Activated CD4-positive, CD25-positive, alpha-beta regulatory T cell treated with anti-CD3 and anti-CD28 coated beads, Interleukin-2, amount 50 U/mL, for 24 hours (primary cell): ENCODE results near the gene KCNQ4.

ENCODE experiments used
- ATAC-seq, 2 donors: fragments of 150-1000 bp; cut with Tn5 transposase; one replicate each; pipeline ENCODE4 v1.10.0; 2021; ENCODE audit warnings: mild to moderate bottlenecking in 1 of 2, moderate library complexity in 1 of 2

KCNQ4 gene

DNA sequence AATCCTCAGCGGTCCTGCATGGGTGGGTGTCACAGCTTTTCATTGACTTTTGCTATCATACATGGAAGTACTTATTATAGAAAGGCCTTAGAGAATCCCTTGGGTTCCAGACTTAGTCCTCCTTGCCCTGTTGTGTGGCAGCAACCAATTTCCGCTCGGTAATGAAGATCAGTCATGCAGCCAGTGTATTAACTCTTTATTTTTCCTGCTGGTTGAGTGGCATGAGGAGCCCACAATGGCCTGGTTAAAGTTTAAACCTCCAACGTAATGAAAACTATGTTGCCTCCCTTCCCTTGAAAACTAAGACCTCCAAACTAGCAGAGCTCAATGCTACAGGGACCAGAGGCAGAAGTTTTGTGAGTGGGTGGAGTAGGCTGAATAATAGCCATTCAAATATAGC lies 58.6 kb downstream of the KCNQ4 start:
- ATAC-seq, result no peak

DNA sequence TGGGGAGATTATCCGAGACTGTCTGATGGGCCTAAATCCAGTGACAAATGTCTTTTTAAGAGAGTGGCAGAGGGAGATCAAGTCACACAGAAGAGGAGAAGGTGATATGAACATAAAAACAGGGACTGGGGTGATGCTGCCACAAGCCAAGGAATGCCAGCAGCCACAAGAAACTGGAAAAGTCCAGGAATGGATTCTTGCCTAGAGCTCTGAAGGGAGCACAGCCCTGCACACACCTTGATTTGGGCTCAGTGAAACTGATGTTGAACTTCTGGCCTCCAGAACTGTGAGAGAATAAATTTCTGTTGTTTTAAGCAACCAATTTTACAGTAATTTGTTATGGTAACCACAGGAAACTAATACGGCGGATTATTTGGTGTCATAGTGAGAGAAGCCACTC lies 59.1 kb downstream of the KCNQ4 start:
- no peak for ATAC-seq

DNA sequence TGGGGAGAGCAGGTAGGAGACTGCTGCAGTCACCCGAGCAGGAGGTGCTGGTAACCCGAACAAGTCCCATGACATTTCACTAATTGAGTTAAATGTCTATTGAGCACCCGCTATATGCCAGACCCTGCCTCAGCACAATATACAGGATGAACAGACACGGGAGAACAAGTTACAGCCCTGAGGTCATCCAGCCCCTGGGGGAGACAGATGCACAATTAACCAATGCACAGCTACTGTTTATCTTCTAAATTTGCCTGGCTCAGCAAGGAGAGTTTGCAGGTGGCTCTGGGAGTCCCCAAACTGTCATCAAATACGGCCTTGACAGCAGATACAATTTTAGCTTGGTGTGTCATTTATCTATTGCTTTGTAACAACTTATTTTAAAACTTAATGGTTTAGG lies 60.5 kb downstream of the KCNQ4 start:
- no peak for ATAC-seq

DNA sequence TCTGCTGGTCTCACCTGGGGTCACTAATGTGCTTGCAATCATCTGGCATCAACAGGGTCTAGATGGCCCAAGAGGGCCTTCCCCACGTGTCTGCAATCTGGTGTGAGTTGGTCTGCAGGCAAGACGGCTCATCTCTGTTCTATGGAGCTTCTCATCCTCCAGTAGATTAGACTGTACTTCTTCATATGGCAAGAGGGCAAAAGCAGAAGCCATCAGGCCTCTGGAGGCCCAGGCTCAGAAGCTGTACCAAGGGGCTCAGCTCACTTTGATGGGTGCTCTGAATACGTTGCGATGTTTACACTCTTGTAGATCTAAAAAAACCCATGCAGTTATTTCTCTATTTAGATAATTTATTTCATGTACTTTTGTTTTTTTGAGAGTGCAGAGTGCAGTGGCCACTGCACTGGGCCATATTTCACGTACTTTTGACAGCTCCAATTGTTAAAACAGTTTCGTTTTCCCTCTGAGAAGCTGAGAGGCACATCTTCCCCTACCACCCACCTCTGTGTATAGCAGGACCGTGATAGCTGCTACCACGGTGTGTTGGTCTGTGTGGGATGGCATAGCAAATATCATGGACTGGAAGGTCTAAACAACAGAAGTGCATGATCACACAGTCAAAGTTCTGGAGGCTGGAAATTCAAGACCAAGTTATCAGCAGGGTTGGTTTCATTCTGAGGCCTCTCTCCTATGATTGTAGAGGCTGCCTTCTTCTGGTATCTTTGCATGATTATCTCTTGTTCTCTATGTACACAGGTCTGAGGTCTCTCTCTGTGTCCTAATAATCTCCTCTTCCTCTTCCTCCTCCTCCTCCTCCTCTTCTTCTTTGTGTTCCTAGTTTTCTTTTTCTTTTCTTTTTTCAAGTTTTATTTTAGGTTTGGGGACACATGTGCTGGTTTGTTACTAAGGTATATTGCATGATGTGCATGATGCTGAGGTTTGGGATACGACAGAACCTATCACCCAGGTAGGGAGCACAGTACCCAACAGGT lies 61.6 kb downstream of the KCNQ4 start:
- ATAC-seq, result peak; percentile 36 to 39

DNA sequence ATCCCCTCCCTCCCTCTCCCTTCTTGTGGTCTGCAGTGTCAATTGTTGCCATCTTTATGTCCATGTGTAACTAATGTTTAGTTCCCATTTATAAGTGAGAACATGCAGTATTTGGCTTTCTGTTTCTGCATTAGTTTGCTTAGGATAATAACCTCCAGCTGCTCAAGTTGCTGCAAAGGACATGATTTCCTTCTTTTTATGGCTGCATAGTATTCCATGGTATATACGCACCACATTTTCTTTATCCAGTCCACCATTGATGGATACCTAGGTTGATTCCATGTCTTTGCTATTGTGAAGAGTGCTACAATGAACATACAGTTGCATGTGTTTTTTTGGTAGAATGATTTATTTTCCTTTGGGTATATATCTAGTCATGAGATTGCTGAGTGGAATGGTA lies 62.3 kb downstream of the KCNQ4 start:
- ATAC-seq, result no peak

DNA sequence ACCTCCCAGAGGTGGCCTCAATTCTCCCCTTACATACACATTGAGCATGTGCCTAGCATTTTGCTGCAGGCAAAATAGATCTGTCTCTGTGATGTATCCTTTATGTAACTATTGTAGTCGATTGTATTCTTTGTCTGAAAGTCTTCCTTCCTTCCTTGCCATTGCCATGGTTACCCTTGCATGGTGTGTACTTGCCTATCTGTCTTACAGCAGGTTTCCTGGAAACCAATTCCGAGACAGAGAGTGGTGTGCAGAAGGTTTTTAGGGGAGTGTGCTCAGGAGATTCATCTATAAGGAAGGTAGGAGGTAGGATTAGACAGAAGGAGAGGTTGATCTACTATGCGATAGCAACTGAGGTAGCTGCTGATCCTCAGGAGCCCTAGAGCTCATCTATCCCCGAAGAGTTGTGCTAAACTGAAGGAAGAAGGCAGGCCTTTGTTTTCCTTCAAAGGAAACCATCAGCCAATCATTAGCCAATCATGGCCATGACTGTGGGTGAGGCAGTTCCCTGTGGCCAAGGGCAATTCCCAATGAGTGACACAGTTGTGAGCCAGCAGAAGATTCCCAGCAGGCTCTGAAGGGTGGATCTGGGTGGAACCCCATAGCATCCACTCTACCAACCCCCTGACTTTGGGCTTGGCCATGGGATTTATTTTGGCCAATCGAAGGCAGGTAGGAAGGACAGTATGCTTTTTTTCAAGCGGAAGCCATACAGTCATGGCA lies 63.6 kb downstream of the KCNQ4 start:
- no peak for ATAC-seq

DNA sequence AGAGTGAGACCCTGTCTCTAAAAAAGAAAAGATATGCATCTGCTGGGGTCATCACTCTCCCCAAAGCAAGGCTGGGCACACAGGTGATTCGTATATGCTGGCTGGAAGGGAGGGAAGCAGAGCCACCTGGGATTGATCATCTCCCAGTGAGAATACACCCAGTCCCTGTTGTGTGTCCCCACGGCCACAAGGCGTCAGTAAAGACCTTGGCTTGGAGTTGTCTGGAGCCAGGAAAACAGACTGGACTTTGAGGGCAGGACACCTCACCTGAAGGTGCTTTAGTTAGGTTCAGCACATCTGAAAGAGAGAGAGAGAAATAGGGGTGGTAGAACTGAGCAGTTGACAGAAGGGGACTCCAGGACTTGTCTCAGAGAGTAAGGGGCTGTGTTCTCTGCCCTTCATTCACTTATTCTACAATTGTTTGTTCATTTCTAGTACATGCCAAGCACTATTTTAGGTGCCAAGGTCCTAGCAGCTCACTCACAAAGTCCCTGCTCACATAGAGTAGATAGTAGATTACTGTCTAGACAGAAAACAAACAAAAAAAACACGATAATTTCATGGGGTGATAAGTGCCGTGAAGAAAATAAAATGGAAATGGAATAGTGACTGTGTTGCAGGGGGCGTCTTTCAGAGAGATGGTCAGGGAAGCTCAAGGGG lies 65.1 kb downstream of the KCNQ4 start:
- no peak for ATAC-seq

DNA sequence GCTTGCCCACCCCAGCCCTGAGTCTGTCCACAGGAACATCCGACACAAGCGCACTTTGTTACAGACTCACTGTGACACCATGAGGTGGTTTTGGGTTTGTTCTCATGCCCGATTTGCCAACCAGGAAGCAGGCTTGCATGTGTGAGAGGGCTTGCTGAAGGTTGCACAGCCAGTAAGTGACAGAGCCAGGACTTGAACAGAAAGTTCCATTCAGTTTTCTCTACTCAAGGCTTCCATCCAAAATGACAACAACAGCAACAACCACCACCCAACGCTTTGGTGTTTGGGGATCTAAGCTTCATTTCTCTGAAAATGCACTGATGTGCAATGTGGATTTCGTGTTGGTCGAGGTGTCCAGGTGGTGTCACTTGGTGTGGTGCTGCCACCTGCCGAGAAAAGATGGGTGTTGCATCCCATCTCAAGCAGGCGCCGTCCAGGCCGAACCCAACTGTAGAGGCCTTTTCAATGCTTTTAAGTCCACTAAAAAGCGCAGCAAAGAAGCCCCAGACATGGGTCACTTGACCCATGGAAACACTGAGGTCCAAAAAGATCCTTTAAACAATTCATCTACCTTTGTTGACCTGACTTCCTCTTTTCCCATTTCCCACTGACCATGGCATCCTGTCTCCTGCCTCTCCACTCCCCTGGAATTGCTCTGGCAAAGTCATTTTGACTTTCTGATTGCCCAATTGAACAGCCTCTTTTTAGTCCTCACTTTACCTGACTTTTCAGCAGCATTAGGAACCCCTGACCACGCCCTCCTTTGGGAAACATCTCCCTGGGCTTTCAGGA lies 66.4 kb downstream of the KCNQ4 start:
- peak; percentile 80 to 83 for ATAC-seq

DNA sequence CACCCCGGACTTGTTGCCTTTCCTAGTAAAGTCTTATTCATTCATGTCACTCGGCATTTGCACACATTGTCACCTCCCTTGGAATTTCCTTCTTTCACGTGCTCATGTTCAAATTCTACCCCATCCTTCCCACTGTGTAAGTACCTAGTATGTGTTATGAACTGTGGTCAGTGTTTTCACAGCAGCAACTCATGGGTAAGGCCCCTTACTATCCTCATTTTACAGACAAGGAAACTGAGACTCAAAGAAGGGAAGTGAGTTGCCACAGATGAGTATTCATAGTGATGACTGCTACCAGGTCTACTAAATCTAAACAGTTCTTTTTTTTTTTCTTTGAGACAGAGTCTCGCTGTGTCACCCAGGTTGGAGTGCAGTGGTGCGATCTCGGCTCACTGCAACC lies 68.1 kb downstream of the KCNQ4 start:
- ATAC-seq, result peak in 1 of 2 donors; percentile 30

DNA sequence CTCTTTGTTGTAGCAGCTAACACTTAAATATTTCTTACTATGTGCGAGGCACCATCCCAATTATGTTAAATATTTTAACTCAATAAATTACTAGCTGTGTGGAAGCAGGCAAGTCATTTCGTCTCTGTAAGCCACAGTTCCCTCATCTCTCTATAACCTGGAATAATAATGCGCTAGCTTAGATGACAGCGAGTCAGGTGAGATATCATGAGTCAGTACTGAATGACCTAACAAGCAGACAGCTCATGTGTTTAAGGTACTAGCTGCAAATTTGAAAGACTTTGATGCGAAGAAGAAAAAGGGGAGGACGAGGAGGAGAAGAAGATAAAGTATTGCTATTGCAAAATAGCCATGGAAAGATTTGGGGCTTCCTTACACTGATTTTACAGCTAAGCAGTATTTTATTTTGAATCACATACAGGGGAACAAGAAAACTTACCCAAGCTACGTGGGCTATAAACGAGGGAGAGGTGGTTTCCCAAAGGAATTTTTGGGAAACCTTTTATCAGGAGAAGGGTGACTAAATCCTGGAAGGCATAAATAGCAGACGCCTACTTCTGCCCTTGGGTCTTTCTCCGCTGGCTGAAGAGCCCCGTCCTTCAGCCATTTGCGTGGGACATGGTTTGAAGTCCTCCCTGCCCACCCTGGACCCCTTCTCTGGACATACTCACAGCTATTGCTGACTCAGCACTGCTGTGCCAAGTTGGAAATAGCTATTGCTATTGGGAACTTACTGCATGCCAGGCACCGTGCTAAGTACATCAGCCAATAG lies 69.7 kb downstream of the KCNQ4 start:
- no peak for ATAC-seq

DNA sequence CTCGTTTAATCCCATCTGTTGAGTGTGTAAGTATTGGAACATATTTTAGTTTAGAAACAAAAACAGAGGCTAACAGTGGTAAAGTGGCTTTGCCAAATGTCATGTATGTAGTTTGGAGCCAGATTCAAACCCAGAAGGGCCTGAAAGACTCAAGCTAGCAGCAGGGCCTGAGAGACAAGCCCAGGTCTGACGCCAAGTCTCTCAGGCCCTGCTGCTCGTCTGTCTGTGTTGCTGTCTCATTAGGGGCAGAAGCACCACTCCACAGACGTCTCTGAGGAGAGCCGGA lies 70.2 kb downstream of the KCNQ4 start:
- no peak for ATAC-seq

DNA sequence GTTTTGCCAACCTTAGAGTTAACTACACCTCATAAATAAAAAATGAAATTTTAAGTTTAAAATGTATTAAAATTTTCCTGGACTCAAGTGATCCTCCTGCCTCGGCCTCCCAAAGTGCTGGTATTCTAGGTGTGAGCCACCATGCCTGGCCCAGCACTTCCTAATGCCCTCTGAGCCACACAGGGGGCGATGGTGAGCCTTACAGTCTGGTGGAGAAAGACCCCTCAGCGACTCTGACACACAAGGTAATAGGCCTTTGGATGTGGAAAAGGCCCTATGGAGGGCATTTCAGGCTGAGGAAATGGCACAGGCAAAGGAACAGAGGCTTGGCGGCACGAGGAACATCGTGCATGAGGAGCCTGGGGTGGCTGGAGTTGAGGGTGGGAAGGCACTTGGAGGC lies 71.9 kb downstream of the KCNQ4 start:
- no peak for ATAC-seq

DNA sequence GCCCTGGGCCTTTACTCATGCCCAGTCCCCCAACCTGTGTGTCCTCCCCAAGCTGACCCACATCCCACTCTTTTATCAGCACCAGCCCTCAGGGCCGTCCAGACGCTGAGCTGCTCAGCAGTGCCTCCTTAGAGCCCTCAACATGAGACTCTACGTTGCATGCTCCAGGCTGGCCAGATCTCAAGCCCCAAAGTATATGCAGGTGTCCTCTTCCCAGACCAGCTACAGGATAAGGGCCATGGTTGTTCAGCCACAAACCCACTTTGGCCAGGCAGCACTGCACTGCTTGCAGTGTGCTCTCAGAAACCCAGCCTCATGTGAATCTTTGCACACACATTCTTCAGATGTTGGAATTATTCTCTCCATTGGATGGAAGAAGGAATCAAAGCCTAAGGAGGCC lies 72.5 kb downstream of the KCNQ4 start:
- no peak for ATAC-seq

DNA sequence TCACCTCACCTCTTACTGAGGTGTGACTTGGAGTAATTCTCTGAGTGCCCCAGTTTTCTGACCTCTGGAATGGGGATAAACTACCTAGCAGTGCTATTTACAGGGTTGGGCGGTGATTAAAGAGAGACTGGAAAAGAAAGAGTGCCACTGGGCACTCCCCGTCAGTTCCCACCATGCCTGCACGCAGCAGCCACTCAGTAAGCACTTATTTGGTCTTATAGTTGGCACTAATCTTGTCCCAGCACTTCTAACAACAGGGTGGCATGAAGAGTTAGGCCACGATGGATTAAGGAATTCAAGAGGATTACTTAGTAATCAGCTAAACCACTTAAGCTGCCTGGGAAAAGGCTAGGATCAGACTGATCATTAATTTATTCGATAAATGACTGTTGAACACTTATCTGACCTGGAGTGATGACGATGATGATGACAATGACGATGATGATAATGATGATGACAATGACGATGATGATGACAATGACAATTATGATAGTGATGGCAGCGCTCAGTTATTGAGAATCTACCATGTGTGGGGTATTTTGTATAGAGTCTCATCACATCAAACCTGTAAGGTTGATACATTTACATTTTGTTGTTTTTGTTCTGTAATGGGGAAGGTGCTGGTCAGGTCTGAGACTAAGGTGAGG lies 73.2 kb downstream of the KCNQ4 start:
- no peak for ATAC-seq

DNA sequence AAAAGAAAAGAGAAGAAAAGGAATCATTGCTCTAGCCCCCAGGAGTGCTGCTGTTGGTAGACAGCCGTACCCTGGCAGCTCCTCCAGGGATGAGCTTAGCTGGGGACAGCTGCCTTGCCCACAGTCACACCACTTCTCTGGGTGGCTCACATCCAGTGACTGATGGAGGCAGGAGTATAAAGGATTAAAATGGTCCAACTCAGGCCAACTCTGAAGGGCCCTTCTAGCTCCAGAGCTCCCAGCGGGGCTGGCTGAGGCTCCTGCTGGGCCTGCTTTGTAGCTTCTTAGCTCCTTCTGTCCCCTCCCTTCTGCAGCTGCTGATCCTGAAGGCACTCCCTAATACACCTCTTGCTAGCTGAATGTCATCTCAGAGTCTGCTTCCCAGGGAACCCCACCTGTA lies 74.2 kb downstream of the KCNQ4 start:
- no peak for ATAC-seq

DNA sequence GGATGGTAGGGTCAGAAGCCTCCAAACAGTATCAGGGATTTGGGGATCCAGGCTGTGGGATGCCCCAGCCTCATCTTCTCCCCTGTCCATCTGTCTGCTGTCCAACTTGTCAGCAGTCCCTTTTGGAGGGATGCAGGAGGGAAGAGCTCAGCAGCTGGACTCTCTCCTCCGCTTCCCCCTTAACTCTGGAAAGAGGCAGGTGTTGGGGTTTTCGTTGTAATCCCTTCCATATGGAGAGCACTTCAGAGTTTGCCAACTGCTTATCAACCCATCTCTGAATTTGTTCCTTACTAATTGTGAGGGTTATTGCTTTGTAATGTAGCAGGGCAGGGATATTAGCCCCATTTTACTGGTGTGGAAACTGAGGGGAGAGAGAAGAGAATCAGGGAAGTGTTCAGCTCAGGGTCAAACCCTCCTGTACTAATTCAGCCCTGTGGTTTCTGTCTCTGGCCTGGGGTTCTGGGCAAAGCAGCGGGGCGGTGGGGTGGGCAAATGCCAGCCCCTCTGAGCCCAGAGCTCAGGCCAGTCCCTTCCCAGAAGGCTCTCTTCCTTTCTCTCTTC lies 75.3 kb downstream of the KCNQ4 start:
- ATAC-seq, result no peak

DNA sequence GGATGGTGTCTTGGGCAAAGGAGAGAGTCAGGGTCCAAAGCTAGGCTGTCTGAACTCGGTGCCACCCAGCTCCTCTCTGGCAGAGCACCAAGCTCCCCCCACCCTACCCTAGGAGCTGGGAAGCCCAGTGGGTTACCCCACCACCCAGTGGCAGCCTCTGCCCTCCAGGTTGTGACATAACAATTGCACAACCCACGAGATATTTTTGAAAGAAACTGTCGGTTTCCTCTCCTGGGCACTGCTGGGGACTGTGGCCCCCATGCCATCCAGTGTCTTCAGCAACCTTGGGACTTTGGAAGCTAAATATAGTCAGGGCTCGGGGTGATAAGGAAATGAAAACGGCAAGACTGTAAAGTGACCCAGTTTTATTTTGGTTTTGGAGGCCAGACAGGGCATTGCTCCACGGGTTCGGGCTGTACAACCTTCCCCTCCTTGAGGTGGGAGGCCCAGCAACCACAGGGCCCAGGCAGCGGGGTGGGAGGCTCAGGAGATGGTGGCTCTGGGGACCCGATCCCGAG lies 77.2 kb downstream of the KCNQ4 start:
- ATAC-seq, result no peak

DNA sequence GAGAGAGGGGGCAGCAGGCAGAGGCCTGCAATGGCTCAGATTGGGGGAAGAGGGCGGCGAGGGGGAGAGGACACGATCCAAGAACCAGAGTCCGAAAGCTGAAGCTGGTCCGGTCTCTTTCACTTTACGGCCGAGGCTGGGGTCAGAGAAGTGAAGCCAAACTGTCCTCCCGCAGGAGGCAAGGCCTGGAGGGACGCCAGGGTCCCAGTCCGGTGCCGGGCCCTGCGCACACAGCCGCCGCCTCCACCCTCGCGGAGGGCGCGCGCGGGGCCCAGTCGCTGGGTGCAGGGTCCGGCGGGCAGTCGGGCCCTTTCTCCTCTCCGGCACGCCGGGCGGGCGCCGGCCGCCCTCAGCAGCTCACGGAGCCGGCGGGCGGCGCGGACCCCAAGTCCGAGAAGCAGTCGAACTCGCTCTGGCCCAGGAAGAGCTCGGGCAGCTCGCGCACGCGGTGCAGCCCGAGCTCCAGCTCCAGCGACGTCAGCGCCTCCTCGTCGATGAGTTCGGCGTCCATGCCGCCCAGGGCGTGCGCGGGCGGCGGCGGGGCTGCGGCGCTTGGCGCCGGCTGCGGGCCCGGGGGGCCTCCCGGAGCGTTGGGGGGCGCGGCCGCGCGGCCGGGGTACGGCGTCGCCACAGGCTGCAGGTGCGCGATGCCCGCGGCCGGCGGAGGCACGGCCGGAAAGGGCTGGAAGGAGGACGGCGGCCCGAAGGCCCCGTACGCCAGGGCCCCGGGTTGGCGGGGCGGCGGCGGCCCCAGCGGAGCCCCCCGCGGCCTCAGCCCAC lies 77.8 kb downstream of the KCNQ4 start:
- ATAC-seq, result no peak

DNA sequence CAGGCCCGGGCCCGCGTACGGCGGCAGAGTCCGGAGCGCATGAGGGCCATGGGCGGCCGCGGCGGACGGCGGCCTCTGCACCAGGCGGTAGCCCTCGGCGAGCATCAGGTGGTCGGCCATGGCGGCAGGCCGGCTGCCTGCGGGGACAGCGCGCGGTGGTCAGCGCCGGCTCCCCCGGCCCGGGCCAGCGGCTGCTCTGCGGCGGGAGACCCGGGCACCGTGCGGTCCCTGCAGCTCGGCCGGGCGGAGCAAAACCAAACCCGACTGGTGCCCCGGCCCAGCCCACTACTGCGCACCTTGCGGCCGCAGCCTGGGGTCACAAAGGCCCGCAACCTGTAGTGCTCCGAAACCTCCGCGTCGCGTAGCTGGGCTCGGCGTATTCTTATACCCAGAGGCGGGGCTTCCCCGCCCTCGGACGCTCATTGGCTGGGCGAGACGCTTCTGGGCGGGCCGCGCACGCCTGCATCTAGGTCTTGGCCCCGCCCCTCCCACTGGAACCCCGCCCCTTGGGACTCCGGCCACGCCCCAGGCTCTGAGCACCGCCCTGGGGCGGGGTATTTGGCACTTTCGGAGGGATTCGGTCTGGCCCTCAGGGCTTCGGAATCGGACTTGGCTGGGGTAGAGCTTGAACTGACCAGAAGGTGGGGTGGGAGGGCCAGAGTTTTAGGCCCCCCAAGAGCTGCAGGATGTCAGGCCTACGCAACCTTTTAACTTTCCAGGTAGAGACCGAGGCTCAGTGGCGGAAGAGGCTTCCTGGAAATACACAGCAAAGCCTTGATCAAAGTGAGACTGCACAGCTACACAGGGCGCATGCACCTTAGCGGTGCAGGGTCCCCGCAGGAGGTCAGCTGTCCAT lies 78.6 kb downstream of the KCNQ4 start, which contains the start of gene CITED4:
Gene CITED4 (minus strand): TSS at position 356 of the 856 bp plus-strand sequence. CDS start 236 bp downstream, at position 120.
- ATAC-seq, result peak; percentile 94 to 98
